HG02763 (cell line): Measurements from ENCODE around the gene THEMIS.
"Not testable (repeated sequence)": the region's sequence is repeated elsewhere in the genome, so short reads cannot be mapped to it uniquely, and the experiment has no call there.

Experiments used
- ATAC-seq: cut with Tn5 transposase; IDR thresholded peaks from one replicate; pipeline ENCODE4 v1.9.1; 2021; ENCODE audit warnings: mild to moderate bottlenecking, moderate library complexity; ENCODE audit not compliant: unreplicated experiment

Gene THEMIS

DNA sequence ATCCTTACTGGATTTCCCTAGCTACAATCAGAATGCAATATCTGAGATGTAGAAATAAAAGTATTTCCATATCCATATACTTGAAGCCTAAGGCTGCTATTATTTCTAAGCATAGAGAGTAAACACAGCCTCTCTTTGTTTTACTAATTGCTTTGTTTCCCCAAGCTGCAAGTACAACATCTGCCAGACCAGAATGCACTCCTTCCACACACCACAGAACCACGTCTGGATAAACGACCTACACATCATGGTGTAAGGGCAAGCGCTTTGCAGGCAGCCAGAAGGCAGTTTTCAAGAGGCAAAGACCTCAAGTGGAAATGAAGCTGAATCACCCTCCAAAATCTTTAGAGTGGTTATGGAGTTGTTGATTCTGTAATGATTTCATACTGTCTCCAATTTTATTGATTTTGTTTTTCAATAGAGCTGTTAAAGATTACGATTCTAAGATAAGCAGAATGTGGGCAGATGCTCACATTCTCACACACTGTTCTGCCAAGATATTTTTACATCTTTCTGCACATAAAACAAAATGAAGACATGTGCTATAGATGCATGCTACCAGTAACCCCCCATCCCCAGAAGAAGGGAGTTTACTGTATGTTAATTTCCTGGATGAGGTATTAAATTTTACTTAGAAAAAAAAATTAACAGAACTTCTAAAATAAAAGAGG is 88.8 kb downstream of the THEMIS start:
- no peak for ATAC-seq

DNA sequence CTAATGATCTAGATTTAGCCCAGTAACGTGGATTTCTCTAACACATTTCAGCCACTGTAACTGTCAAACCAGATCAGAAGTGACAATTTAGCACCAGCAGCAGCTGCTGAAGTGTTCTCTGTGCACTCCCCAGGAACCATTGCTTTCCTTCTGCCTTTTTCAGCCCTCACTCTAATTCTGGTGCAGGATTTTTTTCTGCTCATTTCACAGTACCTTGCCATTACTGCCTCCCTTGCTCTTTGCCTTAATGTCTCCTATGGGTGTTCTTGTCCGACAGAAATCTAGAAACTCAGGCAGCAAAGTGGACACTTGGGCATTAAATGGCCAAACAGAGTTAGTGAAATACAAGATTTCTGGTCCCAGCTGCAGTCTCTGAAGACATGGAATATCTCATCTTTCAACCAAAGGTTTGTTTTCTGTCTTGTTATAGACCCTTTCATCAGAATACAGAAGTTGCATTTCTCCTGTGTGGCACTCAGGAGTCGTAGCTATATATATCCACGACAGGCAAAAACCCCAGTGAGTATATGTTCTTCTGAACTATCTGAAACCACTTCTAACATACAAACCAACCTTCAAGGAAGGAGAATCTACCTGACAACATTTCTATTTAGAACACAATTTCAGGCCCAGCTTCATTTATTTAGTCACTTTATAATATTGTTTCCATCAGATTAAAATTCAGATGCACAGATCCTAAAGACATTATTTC is 92.9 kb downstream of the THEMIS start:
- ATAC-seq, result no peak

- ATAC-seq, result no peak
Measured at GRCh38 chr6:127796713-127797112, 104.1 kb downstream of the THEMIS start.

DNA sequence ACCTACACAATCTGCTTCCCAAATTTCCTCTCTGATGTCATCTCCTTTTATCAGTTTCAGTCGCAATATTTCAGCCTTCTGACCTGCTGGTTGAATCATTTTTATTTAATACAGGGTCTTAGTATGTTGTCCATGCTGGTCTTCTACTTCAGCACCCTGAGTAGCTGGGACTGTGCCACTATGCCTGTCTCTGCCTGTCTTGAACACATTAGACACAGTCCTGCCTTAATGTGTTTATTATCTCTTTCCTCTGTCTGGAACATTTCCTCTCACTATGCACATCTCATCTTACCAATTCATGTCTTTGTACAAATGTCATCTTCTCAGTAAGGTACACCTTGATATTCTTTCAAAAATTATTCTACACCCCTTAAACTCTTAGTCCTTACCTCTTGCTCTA is 106.5 kb downstream of the THEMIS start:
- no peak for ATAC-seq

DNA sequence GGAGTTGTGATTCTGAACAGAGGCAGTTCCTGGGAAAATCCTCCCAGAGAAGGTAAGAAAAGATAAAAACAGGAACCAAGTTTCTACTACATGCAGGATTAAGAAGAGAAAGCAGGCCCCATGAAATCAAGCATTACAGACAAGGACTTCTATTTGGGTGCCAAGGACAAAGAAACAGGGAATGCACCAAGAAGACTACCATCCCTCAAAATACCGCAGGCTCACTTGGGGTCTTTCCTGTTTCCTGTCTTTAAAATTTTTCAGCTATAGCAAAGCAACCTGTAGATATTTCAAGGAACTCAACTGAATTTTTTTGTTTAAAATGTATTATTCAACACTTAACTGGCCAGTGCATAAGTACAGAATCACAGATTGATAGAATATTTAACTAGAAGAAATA is 107.5 kb downstream of the THEMIS start:
- ATAC-seq, result no peak

- no peak for ATAC-seq
Measured at GRCh38 chr6:127792616-127793015, 108.2 kb downstream of the THEMIS start.

- no peak for ATAC-seq
Measured at GRCh38 chr6:127791779-127792528, 108.9 kb downstream of the THEMIS start.

- ATAC-seq, result no peak
Measured at GRCh38 chr6:127790571-127790970, 110.3 kb downstream of the THEMIS start.

- ATAC-seq, result no peak
Measured at GRCh38 chr6:127786109-127786508, 114.7 kb downstream of the THEMIS start.

- ATAC-seq, result no peak
Measured at GRCh38 chr6:127784468-127784867, 116.4 kb downstream of the THEMIS start.

DNA sequence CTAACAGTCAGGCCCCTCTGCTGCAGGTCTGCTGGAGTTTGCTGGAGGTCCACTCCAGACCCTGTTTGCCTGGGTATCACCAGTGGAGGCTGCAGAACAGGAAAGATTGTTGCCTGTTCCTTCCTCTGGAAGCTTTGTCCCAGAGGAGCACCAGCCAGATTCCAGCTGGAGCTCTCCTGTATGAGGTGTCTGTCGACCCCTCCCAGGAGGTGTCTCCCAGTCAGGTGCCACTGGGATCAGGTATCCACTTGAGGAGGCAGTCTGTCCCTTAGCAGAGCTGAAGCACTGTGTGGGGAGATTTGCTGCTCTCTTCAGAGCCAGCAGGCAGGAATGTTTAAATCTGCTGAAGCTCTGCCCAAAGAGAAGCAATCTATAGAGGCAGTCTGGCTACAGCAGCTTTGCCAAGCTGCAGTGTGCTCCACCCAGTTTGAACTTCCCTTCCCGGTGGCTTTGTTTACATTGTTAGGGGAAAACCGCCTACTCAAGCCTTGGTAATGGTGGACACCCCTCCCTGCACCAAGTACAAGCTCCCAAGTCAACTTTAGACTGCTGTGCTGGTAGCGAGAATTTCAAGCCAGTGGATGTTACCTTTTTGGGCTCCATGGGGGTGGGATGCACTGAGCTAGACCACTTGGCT is 119.1 kb downstream of the THEMIS start:
- not testable (repeated sequence) for ATAC-seq

GRCh38 chr6:127776320-127776719 is 124.5 kb downstream of the THEMIS start:
- ATAC-seq, result no peak

GRCh38 chr6:127775371-127775770 is 125.5 kb downstream of the THEMIS start:
- no peak for ATAC-seq

DNA sequence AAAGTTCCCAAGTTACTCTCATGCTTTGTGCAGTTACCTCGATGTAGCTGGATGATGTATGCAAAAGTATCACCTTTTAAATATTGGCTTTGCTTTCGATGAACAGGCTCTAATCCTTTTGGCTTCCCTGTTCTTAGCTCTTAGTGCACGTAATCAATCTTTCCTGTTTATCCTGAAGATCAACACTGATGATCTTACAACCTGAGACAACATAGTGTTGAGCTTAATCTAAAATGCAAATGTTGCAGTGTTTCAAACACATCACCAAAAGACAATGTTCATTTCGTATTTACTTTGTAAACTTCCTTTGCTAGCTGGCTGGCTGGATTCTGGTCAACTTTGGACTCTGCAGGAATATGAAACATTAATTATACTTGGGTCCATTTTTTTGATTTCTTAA is 132.1 kb downstream of the THEMIS start:
- ATAC-seq, result no peak

DNA sequence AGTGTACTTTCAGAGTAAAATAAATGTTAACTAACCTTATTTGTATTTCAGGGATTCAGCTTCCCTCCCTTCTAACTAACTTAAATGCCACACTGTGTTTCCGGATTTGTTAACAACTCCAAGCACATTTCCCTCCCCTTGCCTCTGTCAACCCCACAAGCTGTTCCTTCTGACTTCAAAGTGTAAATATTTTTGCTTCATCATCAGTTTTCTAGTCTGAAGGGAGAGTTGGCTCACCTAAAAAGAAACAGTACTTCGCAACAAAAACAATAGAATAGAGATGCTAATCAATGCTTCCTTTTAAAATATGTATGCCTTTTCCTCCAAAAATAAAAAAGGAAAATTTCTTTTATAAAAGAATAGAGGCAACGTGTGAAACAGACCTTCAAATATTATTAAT is 132.6 kb downstream of the THEMIS start:
- no peak for ATAC-seq

DNA sequence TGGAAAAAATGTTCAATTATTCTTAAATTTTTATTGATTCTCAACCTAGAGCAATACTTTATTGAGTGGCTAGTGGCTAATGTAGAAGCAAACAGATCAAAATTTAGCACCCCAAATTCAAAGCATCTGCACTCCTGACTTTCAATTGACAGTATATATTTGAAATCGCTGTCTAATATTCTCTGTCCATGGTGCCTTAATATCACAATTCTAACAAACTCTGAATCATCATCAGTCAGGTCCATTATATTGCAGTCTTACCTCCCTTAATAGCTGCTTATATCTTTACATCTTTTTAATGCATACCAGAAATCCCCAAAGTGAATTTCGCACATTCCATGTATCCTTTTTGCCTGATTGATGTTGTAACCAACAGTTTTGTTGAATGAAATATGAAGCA is 134.9 kb downstream of the THEMIS start:
- ATAC-seq, result no peak

DNA sequence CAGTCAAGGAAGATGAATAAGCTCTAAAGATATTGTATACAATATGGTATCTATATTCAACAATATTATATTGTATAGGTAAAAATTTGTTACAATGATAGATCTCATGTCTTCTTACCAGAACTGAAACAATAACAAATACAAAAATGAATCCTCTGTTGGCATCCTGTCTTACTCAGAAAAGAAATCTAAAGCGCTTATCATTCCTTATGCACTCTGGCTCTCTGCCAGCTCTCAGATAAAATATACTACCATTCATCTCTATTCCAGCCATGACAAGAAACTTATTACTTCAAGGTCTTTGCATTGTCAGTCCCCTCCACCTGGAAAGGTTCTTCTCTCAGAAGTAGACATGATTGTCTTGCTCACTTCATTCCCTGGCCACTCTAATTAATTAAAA is 138.6 kb downstream of the THEMIS start:
- no peak for ATAC-seq

DNA sequence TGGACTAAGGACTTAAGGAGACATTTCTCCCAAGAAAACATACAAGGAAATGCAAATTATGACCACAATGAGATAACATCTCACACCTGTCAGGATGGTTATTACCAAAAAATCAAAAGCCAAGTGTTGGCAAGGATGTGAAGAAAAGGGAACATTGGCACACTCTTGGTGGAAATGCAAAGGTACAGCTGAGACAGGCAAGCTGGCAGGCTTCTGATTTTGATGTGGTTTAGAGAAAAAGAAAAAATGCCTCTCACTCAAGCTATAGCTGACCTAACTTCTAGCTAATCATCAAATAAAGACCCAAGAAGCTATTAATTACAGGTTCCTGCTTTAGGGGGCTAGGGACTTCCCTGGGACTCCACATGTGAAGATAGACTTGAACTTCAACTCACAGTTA is 139.8 kb downstream of the THEMIS start:
- ATAC-seq, result no peak

GRCh38 chr6:127749095-127749494 is 151.8 kb downstream of the THEMIS start:
- no peak for ATAC-seq

GRCh38 chr6:127748290-127748689 is 152.6 kb downstream of the THEMIS start:
- no peak for ATAC-seq

GRCh38 chr6:127738423-127738822 is 162.4 kb downstream of the THEMIS start:
- ATAC-seq, result no peak

DNA sequence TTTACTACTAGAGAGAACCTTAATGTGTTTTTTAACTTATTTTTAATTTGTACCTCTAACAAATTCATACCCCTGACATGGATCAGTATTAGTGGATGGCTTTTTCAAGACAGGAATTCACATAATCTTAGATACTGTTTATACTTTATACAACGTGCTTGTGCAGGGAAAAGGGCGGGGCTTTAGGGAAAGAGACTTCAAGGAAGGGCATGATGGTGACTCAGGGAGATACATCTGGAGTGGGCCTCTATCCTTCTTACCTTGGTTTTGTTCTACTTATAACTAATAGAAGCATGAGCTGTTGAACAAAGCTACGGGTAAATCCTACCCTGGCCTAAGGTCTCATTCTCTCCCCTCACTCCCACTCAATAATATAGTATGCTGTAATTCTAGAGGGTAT is 163.1 kb downstream of the THEMIS start:
- no peak for ATAC-seq
